ENCODE data around the gene DOCK2.

- TF ChIP-seq CTCF (conservative IDR thresholded peaks at IDR 0.05; ENCODE audit: low read depth, low read length) = no peak
- no peak for TF ChIP-seq EZH2 (IDR thresholded peaks at IDR 0.05; ENCODE audit: borderline replicate concordance, low read depth, low read length, poor library complexity, severe bottlenecking)
Observed at GRCh38 chr5:169871826-169872490, 234.9 kb downstream of the DOCK2 start.

All from A673 (cell line).